Duodenal mucosa (tissue), 2 donors: ENCODE measurements around the gene KRT72.

ENCODE experiments used
- H3K27ac ChIP-seq: one replicate; pipeline ENCODE4 v1.7.0; 2013; ENCODE audit warnings: low read depth, low read length
- H3K27me3 ChIP-seq, 2 donors: one replicate each; pipeline ENCODE4 v1.7.0; 2013; ENCODE audit warnings: low read length in 2 of 2, control low read depth in 1 of 2; ENCODE audit not compliant: insufficient read depth in 2 of 2, control insufficient read depth in 1 of 2
- H3K36me3 ChIP-seq, 2 donors: one replicate each; pipeline ENCODE4 v1.7.0; 2013; ENCODE audit warnings: low read length in 2 of 2, control low read depth in 1 of 2; ENCODE audit not compliant: insufficient read depth in 2 of 2, control insufficient read depth in 1 of 2
- H3K4me1 ChIP-seq, 2 donors: one replicate each; pipeline ENCODE4 v1.7.0; 2013; ENCODE audit warnings: low read length in 2 of 2, control low read depth in 1 of 2; ENCODE audit not compliant: insufficient read depth in 2 of 2, control insufficient read depth in 1 of 2
- H3K4me3 ChIP-seq, 2 donors: one replicate each; pipeline ENCODE4 v1.7.0; 2013; ENCODE audit warnings: low read length in 2 of 2, low read depth in 1 of 2
- H3K9ac ChIP-seq, 2 donors: one replicate each; pipeline ENCODE4 v1.7.0; 2013; ENCODE audit warnings: low read length in 2 of 2, low read depth in 1 of 2
- H3K9me3 ChIP-seq, 2 donors: one replicate each; pipeline ENCODE4 v1.7.0; 2013; ENCODE audit warnings: low read length in 2 of 2, control low read depth in 1 of 2; ENCODE audit not compliant: control insufficient read depth in 1 of 2

KRT72 gene

GRCh38 chr12:52643233-52644077 is 42.2 kb upstream of the KRT72 start:
- Histone ChIP-seq H3K27ac (no peak overlapping the region), H3K4me3 (no peak overlapping the region), H3K9me3 (no peaks in the 10 kb centered on the region), H3K9ac (no peak overlapping the region), H3K4me1 (peaks cover 34 to 39% of the 10 kb centered on the region in 2 donors), H3K36me3 (no peaks in the 10 kb centered on the region), H3K27me3 (no peaks in the 10 kb centered on the region)

- H3K36me3 ChIP-seq: no peaks in the 10 kb centered on the region
- no peak overlapping the region for H3K27ac ChIP-seq
- no peaks in the 10 kb centered on the region for H3K27me3 ChIP-seq
- no peak overlapping the region for H3K4me3 ChIP-seq
- no peak overlapping the region for H3K9ac ChIP-seq
- peaks cover 21 to 24% of the 10 kb centered on the region in 2 donors for H3K4me1 ChIP-seq
- H3K9me3 ChIP-seq: no peaks in the 10 kb centered on the region
These were observed 40.2 kb upstream of the KRT72 start for GRCh38 chr12:52641468-52641867.

- Histone ChIP-seq H3K4me3 (no peak overlapping the region), H3K27ac (no peak overlapping the region), H3K9me3 (no peaks in the 10 kb centered on the region), H3K27me3 (no peaks in the 10 kb centered on the region), H3K4me1 (peaks cover 9% of the 10 kb centered on the region in 2 donors), H3K9ac (no peak overlapping the region), H3K36me3 (no peaks in the 10 kb centered on the region)
These were observed 36.0 kb upstream of the KRT72 start for GRCh38 chr12:52637299-52637698.

GRCh38 chr12:52636592-52637258 is 35.5 kb upstream of the KRT72 start:
- H3K27me3 ChIP-seq: no peaks in the 10 kb centered on the region
- H3K9me3 ChIP-seq: no peaks in the 10 kb centered on the region
- no peak overlapping the region for H3K9ac ChIP-seq
- no peaks in the 10 kb centered on the region for H3K36me3 ChIP-seq
- H3K27ac ChIP-seq: no peak overlapping the region
- no peak overlapping the region for H3K4me3 ChIP-seq
- peaks cover 9% of the 10 kb centered on the region in 2 donors for H3K4me1 ChIP-seq

GRCh38 chr12:52636189-52636588 is 34.9 kb upstream of the KRT72 start:
- H3K4me3 ChIP-seq: no peak overlapping the region
- H3K9ac ChIP-seq: no peak overlapping the region
- no peaks in the 10 kb centered on the region for H3K36me3 ChIP-seq
- H3K27me3 ChIP-seq: no peaks in the 10 kb centered on the region
- no peaks in the 10 kb centered on the region for H3K9me3 ChIP-seq
- no peak overlapping the region for H3K27ac ChIP-seq
- peaks cover 9% of the 10 kb centered on the region in 2 donors for H3K4me1 ChIP-seq

GRCh38 chr12:52634266-52635056 is 33.2 kb upstream of the KRT72 start:
- Histone ChIP-seq H3K9ac (no peak overlapping the region), H3K4me3 (no peak overlapping the region), H3K9me3 (no peaks in the 10 kb centered on the region), H3K36me3 (no peaks in the 10 kb centered on the region), H3K4me1 (peaks cover 9 to 14% of the 10 kb centered on the region in 2 donors), H3K27me3 (peaks cover 0 to 3% of the 10 kb centered on the region in 2 donors), H3K27ac (no peak overlapping the region)

GRCh38 chr12:52633383-52633782 is 32.1 kb upstream of the KRT72 start:
- H3K4me3 ChIP-seq: no peak overlapping the region
- H3K27me3 ChIP-seq: peaks cover 0 to 3% of the 10 kb centered on the region in 2 donors
- no peak overlapping the region for H3K27ac ChIP-seq
- H3K4me1 ChIP-seq: peaks cover 9 to 14% of the 10 kb centered on the region in 2 donors
- H3K36me3 ChIP-seq: no peaks in the 10 kb centered on the region
- no peak overlapping the region for H3K9ac ChIP-seq
- no peaks in the 10 kb centered on the region for H3K9me3 ChIP-seq

- no peaks in the 10 kb centered on the region for H3K9me3 ChIP-seq
- H3K4me3 ChIP-seq: no peak overlapping the region
- H3K36me3 ChIP-seq: no peaks in the 10 kb centered on the region
- peaks cover 0 to 3% of the 10 kb centered on the region in 2 donors for H3K27me3 ChIP-seq
- no peak overlapping the region for H3K27ac ChIP-seq
- peaks cover 13 to 17% of the 10 kb centered on the region in 2 donors for H3K4me1 ChIP-seq
- no peak overlapping the region for H3K9ac ChIP-seq
These were observed 31.4 kb upstream of the KRT72 start for GRCh38 chr12:52632656-52633055.

- Histone ChIP-seq H3K27me3 (peaks cover 0 to 3% of the 10 kb centered on the region in 2 donors), H3K4me3 (no peak overlapping the region), H3K4me1 (peaks cover 16 to 25% of the 10 kb centered on the region in 2 donors)
These were observed 30.6 kb upstream of the KRT72 start for GRCh38 chr12:52631676-52632459.

More at GRCh38 chr12:52631676-52632459, 30.6 kb upstream of the KRT72 start:
- Histone ChIP-seq H3K36me3 (no peaks in the 10 kb centered on the region), H3K9me3 (no peaks in the 10 kb centered on the region), H3K9ac (no peak overlapping the region), H3K27ac (no peak overlapping the region)
